SU-DHL-6 (cell line): Measurements from ENCODE around the gene PLA2G6.

ENCODE experiments used
- H2AFZ ChIP-seq: fragments of 200-600 bp; sonication (generic); 2 replicates; pipeline ENCODE4 v1.6.1; 2014; ENCODE audit warnings: low read depth, mild to moderate bottlenecking, moderate library complexity, mixed read lengths, antibody characterized with exemption, low read length; ENCODE audit not compliant: severe bottlenecking
- H3F3A ChIP-seq: fragments of 200-600 bp; shearing (Covaris generic); 2 replicates; pipeline ENCODE4 v1.6.0; 2016; ENCODE audit warnings: antibody characterized with exemption, mild to moderate bottlenecking; ENCODE audit not compliant: insufficient read depth
- H3K27ac ChIP-seq: fragments of 200-600 bp; sonication (generic); 2 replicates; pipeline ENCODE4 v1.5.1; 2016; ENCODE audit warnings: low read depth, mild to moderate bottlenecking, low read length, moderate library complexity, mixed read lengths
- H3K27me3 ChIP-seq: fragments of 200-600 bp; sonication (generic), shearing (Covaris generic); 2 replicates; pipeline ENCODE4 v1.6.0; 2014; ENCODE audit warnings: mild to moderate bottlenecking, low read length
- H3K36me3 ChIP-seq: fragments of 200-600 bp; sonication (generic); 2 replicates; pipeline ENCODE4 v1.6.1; 2014; ENCODE audit warnings: mild to moderate bottlenecking, low read length, mixed read lengths
- H3K4me2 ChIP-seq: fragments of 300-600, 200-600 bp; shearing (Covaris generic), sonication (generic); 2 replicates; pipeline ENCODE4 v1.6.0; 2014; ENCODE audit warnings: low read length, low read depth, mild to moderate bottlenecking; ENCODE audit not compliant: poor library complexity, severe bottlenecking
- H3K4me3 ChIP-seq: fragments of 200-600 bp; sonication (generic); 2 replicates; pipeline ENCODE4 v1.5.1; 2014; ENCODE audit warnings: antibody characterized with exemption, low read length, mild to moderate bottlenecking, mixed read lengths; ENCODE audit not compliant: insufficient read depth, poor library complexity, severe bottlenecking
- H3K79me2 ChIP-seq: fragments of 200-600 bp; sonication (generic); 2 replicates; pipeline ENCODE4 v1.6.1; 2014; ENCODE audit warnings: mild to moderate bottlenecking, low read length, moderate library complexity; ENCODE audit not compliant: insufficient read depth
- H3K9ac ChIP-seq: fragments of 200-600 bp; sonication (generic); 2 replicates; pipeline ENCODE4 v1.7.0; 2014; ENCODE audit warnings: mild to moderate bottlenecking, low read length
- H3K9me2 ChIP-seq: fragments of 200-600 bp; sonication (generic); replicated peaks from 2 replicates; pipeline ENCODE4 v1.6.1; 2014; ENCODE audit warnings: low read length; ENCODE audit not compliant: insufficient read depth
- H3K9me3 ChIP-seq: fragments of 200-600 bp; sonication (generic); 2 replicates; pipeline ENCODE4 v1.6.1; 2014; ENCODE audit warnings: low read length, mixed read lengths; ENCODE audit not compliant: insufficient read depth
- H4K20me1 ChIP-seq: fragments of 200-600 bp; sonication (generic); 2 replicates; pipeline ENCODE4 v1.6.1; 2014; ENCODE audit warnings: low read depth, mild to moderate bottlenecking, antibody characterized with exemption, low read length, moderate library complexity, mixed read lengths
- CTCF ChIP-seq: fragments of 200-600 bp; sonication (generic); IDR thresholded peaks from one replicate; pipeline ENCODE4 v1.5.1; 2017; ENCODE audit warnings: antibody characterized with exemption, mild to moderate bottlenecking, low read length, moderate library complexity; ENCODE audit not compliant: insufficient read depth, poor library complexity, severe bottlenecking
- EZH2phosphoT487 ChIP-seq: fragments of 200-600 bp; sonication (generic), shearing (Covaris generic); conservative IDR thresholded peaks from 2 replicates; pipeline ENCODE4 v1.6.1; 2018; ENCODE audit warnings: mild to moderate bottlenecking, antibody characterized with exemption, low read length, moderate library complexity, mixed read lengths

Gene PLA2G6

DNA sequence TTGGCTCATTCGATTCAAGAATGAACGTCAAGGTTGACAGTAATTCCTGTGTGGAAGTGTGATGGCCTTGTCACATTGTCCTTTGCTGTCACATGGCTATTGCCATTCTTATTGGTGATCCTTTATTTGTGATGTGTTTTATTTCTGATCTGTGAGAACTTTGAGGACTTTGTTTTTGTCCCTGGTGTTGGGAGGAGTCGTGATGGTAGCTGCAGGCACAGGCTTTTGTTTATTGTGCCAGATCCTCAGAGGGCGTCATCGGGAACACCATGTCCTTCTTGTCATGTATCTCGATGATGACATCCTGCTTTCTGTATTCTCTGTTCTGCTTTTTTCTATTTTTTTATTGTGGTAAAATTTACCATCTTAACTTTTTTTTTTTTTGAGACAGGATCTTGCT is 118.8 kb downstream of the PLA2G6 start:
- no peaks in the 10 kb centered on the region for H3K36me3 ChIP-seq

More for the DNA sequence above, 118.8 kb downstream of the PLA2G6 start:
- Histone ChIP-seq H3K79me2 (no peaks in the 10 kb centered on the region), H3F3A (no peaks in the 10 kb centered on the region; the same call in 1 of the 2 replicates), H4K20me1 (no peaks in the 10 kb centered on the region), H3K9me3 (no peaks in the 10 kb centered on the region), H3K4me2 (no peak overlapping the region), H3K9ac (no peak overlapping the region), H3K27me3 (no peaks in the 10 kb centered on the region), H3K4me3 (no peak overlapping the region), H3K27ac (no peak overlapping the region), H3K9me2 (no peaks in the 10 kb centered on the region), H2AFZ (no peak overlapping the region)
- TF ChIP-seq CTCF (no peak), EZH2phosphoT487 (no peak)
